COLO668 (cell line): ENCODE data around the gene OLAH.

Experiments used
- DNase-seq: peaks from one replicate; lab custom pipeline; 2025; ENCODE audit not compliant: unreplicated experiment; lab: John Stamatoyannopoulos, UW

The OLAH gene

GRCh38 chr10:15068802-15069201, 25.1 kb downstream of the OLAH start:
- DNase-seq: no peak

- no peak for DNase-seq
Measured at GRCh38 chr10:15069230-15069629, 25.5 kb downstream of the OLAH start.

GRCh38 chr10:15072358-15072757, 28.6 kb downstream of the OLAH start:
- no peak for DNase-seq

- no peak for DNase-seq
Measured at GRCh38 chr10:15075421-15075820, 31.7 kb downstream of the OLAH start.

- no peak for DNase-seq
Measured at GRCh38 chr10:15083674-15084501, 40.1 kb downstream of the OLAH start.

- DNase-seq: no peak
Measured at GRCh38 chr10:15084502-15084922, 40.8 kb downstream of the OLAH start.

- peak; percentile 85 for DNase-seq
Measured at GRCh38 chr10:15088428-15089261, 44.9 kb downstream of the OLAH start, which contains the start of gene ACBD7. Gene ACBD7 (minus strand): TSS chr10:15088776. CDS start chr10:15088728, 48 bp downstream.

- no peak for DNase-seq
Measured at GRCh38 chr10:15091418-15091817, 47.7 kb downstream of the OLAH start.

GRCh38 chr10:15092855-15093408, 49.2 kb downstream of the OLAH start:
- DNase-seq: no peak

GRCh38 chr10:15096661-15097010, 52.9 kb downstream of the OLAH start:
- DNase-seq: no peak

- peak; percentile 90 for DNase-seq
Measured at GRCh38 chr10:15097011-15097812, 53.5 kb downstream of the OLAH start, which contains the start of gene RPP38. Gene RPP38 (plus strand): TSS chr10:15097355. CDS start chr10:15103315, 5,960 bp downstream.

GRCh38 chr10:15099886-15100285, 56.1 kb downstream of the OLAH start:
- no peak for DNase-seq

GRCh38 chr10:15103513-15103912, 59.8 kb downstream of the OLAH start:
- no peak for DNase-seq

- peak; percentile 46 for DNase-seq
Measured at GRCh38 chr10:15106352-15107013, 62.7 kb downstream of the OLAH start.

- DNase-seq: no peak
Measured at GRCh38 chr10:15112657-15113056, 68.9 kb downstream of the OLAH start.

GRCh38 chr10:15113766-15114165, 70.0 kb downstream of the OLAH start:
- no peak for DNase-seq

- DNase-seq: no peak
Measured at GRCh38 chr10:15116225-15116624, 72.5 kb downstream of the OLAH start.

- no peak for DNase-seq
Measured at GRCh38 chr10:15118615-15119014, 74.9 kb downstream of the OLAH start.

GRCh38 chr10:15120523-15120922, 76.8 kb downstream of the OLAH start:
- no peak for DNase-seq

- DNase-seq: no peak
Measured at GRCh38 chr10:15121707-15122106, 78.0 kb downstream of the OLAH start.
